Forelimb muscle (tissue), 1 donor: ENCODE data around the gene SPDYE5. TPM values are rescaled to one million over a fixed set of nuclear protein-coding genes. Genes with fewer than 3 reads are reported as not detected.
A peak's percentile ranks its signal among the peaks of the same experiment; 100 is the strongest.
"Not testable (repeated sequence)": the region's sequence is repeated elsewhere in the genome, so short reads cannot be mapped to it uniquely, and the experiment has no call there.

Experiments used
- DNase-seq: peaks from one replicate; pipeline ENCODE4 v3.0.0-alpha.2; 2013; ENCODE audit warnings: low read depth
- polyA plus RNA-seq: library from polyadenylated mRNA; unstranded; fragments of 120-200 nt; gene quantifications from one replicate; pipeline ENCODE4 v1.2.1, GENCODE V29; 2013; ENCODE audit not compliant: insufficient read length

Gene SPDYE5, protein sequence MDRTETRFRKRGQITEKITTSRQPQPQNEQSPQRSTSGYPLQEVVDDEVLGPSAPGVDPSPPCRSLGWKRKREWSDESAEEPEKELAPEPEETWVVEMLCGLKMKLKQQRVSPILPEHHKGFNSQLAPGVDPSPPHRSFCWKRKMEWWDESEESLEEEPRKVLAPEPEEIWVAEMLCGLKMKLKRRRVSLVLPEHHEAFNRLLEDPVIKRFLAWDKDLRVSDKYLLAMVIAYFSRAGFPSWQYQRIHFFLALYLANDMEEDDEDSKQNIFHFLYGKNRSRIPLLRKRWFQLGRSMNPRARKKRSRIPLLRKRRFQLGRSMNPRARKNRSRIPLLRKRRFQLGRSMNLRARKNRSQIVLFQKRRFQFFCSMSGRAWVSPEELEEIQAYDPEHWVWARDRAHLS
- polyA plus RNA-seq = 2.8 TPM

DNA sequence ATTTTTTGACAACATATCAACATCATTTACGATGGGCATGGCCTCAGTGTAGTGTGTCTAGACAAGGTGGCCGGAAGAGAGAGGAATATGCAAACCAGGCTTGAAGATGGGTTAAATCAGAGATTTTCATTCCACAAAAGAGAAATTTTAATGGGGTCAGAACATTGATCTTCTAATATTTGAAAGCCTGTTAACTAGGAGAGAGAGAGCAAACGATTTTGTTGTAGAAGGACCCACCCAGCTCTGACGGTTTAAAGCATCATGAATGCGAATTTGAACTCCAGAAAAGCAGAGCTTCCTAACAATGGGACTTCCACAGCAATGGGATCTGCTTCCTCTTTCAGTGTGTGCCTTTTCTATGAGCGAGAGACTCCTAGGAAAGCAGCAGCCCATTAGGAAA is at the start of gene SPDYE5:
Gene SPDYE5 (plus strand): TSS at position 301 of the 400 bp plus-strand sequence. CDS start 1,728 bp downstream, outside the sequence.
- not testable (repeated sequence) for DNase-seq

DNA sequence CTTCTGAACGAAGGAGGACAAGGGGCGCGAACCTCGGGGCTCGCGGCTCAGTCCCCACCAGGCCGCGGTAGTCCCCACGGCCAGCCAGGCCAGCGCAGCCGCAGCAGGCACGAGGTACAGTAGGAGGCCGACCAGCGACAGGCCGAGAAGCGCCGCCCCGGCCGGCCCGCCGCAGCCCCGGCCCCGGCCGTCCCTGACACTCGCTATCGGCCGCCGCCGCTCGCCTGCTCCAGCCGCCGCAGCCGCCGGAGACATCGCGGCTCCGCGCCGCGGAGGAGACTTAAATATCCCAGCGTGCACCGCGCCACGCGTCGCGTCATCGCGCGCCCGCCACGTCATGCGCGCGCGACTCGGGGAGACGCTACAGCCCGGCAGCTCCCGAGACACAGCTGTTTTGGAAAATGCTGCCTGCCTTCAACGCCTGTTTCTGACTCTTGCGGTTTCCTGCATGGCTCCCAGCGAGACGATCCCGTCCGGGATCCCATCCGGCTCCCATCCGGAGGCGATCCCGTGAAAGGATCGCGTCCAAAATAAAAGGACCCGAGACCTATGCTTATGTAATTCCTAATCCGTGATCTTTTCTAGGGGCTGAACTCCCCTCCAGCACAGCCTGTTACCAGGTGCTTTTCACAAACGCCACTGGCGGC is 49.5 kb upstream of the SPDYE5 start:
- DNase-seq = not testable (repeated sequence)

DNA sequence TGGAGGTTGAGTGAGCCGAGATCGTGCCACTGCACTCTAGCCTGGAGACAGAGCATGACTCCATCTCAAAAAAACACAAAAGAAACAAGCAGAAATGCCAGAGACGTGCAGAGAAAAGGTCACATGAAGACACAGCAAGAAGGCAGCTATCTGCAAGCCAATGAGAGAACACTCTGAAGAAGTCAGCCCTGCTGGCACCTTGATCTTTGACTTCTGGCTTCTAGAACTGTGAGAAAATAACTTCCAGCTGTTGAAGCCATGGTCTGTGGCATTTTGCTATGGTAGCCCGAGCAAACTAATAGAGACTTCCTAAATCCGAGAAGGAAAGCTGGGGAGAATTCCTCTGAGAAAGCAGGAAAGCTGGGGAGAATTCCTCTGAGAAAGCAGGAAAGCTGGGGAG is 42.2 kb upstream of the SPDYE5 start:
- not testable (repeated sequence) for DNase-seq

DNA sequence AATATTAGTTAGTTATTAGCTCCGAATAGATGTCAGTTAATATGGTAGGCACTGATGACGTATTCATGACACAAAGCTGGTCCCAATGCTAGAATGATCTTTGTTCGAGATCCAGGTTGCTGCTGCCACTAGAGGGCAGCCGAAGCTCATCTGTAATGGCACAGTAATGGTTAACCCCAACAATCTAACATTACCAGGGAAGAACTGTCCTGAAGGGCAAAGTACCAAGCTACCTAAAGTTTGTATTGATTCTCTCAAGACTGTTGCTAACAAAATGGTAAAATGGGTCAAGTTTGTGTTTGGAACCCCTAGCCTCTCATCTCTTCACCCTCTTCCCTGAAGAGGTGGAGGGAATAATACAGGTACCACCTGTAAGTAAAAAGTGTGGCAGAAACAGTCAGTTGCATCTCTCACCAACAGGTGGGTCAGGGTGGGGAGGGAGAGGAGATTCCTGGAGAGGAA is 39.6 kb upstream of the SPDYE5 start:
- not testable (repeated sequence) for DNase-seq

DNA sequence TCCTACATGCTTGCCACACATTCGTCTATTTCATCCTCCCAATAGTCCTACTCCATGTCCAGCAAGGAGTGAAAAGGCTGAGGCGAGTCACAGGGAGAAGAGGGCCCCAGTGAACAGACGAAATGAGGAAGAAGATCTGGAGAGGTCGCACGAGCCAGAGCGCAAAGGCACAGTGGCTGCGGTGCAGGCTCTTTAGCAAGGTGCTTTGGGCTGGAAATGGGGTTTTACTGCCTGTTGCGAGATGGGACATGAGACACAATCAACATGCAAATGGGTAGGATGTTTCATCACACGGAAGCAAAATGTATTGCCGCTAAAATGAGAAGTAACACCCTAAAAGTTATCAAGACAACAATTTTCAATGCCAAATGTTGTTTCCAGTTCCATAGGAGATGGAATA is 35.7 kb upstream of the SPDYE5 start:
- DNase-seq = not testable (repeated sequence)

DNA sequence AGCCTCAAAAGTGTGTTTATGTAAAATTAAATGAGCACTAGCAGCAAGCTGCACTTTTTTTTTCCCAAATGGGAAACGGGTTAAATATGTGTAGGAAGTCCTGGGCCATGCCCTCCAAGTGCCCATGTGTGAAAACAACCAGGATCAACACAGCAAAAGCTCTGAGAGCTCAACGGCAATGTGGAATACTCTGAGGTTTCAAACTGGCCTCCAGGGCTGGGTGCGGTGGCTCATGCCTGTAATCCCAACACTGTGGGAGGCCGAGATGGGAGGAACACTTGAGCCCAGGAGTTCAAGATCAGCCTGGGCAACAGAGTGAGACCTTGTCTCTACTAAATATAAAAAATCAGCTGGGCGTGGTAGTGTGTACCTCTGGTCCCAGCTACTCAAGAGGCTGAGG is 34.1 kb upstream of the SPDYE5 start:
- DNase-seq = not testable (repeated sequence)

DNA sequence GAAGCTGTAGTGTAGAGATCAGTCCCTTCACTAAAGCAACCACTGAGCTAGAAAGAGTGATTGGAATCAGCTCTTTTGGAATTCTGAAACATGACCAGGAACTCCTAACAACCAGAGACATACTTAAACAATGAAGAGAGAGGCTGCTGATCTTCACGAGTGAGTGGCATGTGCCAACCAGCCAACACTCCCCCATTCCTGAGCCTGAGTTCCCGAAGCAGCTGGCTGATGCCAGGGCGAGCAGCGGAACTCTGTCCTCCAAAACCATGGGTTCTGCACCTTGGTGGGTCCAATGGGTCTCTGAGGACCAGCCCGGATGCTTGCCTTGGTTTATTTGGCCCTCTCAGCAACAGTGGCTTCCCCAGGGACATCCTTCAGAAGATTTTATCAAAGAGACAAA is 31.6 kb upstream of the SPDYE5 start:
- not testable (repeated sequence) for DNase-seq

DNA sequence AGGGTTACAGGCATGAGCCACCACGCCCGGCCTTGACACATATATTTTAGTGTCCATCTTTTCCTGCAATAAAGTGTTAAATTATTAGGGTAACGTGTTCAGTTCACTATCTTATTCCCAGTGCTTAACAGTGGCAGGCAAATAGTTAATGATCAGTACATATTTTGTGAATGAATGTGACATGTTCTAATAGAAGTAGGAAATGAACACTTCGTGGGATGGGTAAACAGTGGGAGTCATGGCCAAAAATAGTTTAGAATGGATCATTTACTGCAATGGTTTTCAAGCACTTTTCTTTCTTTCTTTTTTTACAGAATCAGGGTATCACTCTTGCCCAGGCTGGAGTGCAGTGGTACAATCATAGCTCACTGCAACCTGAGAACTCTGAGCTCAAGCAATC is 22.0 kb upstream of the SPDYE5 start:
- not testable (repeated sequence) for DNase-seq

DNA sequence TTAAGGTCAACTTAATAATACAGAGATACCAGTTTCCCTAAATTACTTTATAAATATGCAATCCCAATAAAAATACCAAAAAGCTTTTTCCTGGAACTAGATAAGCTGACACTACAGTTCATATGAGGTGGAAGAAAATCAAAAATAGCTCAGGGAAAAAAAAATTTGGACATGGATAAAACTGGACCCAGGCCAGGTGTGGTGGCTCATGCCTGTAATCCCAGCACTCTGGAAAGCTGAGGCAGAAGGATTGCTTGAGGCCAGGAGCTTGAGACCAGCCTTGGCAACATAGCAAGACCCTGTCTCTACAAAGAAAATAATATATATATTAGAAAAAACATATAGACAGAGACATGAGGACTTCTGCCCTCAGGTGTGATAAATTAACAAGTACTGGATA is 14.7 kb upstream of the SPDYE5 start:
- not testable (repeated sequence) for DNase-seq

DNA sequence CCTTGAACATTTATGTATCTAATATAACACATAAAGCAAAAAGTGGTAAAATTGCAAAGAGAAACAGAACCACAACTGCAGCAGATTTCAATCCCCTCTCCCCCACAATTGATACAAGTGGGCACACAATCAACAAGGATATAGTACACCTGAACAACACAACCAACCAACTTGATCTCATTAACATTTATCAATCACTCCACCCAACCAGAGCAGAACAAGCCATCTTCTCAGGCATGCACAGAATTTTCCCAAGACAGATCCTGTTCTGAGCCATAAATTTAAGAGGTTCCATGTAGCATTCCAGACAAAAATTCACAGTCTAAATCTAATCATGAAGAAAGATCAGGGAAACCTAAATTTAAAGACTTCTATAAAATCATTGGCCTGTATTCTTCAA is 11.8 kb upstream of the SPDYE5 start:
- not testable (repeated sequence) for DNase-seq

DNA sequence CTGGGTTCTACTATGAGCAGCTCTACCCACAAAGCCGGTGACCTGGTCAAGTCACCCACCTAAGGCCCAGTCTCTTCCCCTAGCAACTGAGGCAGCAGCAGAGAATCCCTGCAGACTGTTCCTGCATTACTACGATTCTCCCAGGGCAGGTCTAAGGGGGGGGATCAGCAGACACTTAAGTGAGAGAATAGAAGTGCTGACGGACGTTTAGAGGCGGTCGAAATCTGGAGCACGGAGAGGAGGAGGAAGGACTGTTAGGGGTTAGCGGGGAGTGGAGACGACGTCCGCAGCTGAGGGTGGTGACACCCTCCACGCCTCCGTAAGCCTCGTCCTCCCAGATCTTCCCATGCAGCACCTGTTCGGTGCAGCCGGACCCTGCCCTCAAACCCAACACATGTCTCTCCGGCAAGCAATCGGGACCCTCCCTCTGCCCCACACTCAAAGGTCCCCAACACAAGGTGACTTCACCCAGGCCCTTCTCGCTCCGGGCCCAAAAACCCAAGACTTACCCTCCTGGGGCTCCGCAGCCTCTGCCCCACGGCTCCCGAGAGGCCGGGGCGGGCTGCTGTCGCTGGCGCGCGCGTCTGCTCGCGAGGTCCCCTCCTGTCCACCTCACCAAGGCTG is 6.7 kb upstream of the SPDYE5 start:
- DNase-seq = not testable (repeated sequence)

DNA sequence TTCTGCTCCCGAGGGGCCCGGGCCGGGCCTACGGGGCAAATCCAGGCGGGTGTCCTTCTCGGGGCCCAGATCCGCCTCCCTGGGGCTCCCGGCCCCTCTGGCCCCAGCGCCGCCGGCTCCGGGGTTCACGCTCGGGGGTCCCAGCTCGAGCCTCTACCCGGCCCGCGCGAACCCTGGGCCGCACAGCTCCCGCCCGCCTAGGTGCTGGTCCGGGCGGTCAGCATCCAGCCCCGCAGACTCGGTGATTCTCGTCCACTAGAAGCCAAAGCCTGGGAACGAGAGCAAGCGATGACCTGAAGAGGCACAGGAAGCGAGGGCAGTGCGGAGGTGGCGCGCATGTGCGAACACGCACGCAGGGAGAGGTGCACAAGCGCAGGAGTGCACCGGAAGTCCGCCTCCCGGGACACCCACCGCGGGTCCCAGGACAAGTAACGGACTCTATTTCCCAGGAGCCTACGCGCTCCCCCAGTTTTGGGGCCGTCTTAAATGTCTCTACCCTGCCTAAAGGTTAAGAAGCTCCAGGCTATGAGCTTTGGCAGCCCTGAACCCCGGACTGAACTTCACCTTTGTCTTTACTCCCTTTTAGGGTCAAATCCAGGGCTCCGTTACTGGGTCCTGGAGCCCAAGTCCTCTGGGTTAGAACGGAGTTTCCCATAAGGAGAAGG is 6.0 kb upstream of the SPDYE5 start, which contains the start of gene POM121C:
Gene POM121C (minus strand): TSS at position 321 of the 665 bp plus-strand sequence. CDS start 44,803 bp downstream, outside the sequence.
- peak; percentile 73 for DNase-seq

DNA sequence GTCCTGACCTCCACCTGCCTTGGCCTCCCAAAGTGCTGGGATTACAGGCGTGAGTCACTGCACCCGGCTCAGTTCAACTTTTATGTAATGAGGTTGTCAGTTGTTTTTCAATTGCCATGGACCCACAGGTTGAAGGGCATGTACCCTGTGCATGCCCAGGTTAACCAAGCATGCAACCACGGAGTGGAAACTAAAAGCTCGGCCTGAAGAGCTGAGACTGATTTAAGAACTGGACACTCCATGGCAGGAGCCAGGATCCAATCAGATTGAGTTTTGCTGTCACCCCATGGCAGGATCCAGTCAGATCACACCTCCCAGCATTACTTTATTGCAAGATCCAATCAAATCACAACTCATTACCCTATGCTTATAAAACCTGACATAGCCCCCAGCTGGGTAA is 16.9 kb downstream of the SPDYE5 start:
- not testable (repeated sequence) for DNase-seq

DNA sequence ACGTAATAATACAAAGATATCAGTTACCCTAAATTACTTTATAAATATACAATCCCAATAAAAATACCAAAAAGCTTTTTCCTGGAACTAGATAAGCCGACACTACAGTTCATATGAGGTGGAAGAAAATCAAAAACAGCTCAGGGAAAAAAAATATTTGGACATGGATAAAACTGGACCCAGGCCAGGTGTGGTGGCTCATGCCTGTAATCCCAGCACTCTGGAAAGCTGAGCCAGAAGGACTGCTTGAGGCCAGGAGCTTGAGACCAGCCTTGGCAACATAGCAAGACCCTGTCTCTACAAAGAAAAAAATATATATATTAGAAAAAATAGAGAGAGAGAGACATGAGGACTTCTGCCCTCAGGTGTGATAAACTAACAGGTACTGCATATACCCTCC is 26.7 kb downstream of the SPDYE5 start:
- not testable (repeated sequence) for DNase-seq

DNA sequence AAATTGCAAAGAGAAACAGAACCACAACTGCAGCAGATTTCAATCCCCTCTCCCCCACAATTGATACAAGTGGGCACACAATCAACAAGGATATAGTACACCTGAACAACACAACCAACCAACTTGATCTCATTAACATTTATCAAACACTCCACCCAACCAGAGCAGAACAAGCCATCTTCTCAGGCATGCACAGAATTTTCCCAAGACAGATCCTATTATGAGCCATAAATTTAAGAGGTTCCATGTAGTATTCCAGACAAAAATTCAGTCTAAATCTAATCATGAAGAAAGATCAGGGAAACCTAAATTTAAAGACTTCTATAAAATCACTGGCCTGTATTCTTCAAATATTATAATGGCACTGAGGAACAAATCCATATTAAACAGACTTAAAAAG is 29.6 kb downstream of the SPDYE5 start:
- not testable (repeated sequence) for DNase-seq

DNA sequence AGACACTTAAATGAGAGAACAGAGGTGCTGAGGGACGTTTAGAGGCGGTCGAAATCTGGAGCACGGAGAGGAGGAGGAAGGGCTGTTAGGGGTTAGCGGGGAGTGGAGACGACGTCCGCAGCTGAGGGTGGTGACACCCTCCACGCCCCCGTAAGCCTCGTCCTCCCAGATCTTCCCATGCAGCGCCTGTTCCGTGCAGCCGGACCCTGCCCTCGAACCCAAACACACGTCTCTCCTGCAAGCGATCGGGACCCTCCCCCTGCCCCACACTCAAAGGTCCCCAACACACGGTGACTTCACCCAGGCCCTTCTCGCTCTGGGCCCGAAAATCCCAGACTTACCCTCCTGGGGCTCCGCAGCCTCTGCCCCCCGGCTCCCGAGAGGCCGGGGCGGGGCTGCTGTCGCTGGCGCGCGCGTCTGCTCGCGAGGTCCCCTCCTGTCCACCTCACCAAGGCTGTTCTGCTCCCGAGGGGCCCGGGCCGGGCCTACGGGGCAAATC is 35.2 kb downstream of the SPDYE5 start:
- not testable (repeated sequence) for DNase-seq

DNA sequence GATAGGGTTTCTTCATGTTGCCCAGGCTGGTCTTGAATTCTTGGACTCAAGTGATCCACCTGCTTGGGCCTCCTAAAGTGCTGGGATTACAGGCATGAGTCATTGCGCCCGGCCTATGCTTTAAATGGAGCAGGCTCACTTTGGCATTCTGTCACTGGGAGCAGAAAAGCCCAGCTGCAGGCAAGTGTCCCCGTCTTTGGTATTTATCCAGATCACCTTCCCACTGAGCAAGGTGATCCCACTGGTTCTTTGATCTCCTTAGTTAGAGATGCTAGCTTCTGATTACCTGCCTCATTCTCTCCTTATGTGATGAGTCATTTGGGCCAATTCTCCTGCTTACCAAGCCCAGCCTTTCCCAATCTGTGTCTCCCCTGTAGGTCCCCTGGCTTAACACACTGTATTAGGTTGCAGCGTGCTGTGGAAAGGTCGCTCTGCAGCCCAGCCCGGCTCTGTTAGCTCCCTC is 39.3 kb downstream of the SPDYE5 start:
- no peak for DNase-seq

DNA sequence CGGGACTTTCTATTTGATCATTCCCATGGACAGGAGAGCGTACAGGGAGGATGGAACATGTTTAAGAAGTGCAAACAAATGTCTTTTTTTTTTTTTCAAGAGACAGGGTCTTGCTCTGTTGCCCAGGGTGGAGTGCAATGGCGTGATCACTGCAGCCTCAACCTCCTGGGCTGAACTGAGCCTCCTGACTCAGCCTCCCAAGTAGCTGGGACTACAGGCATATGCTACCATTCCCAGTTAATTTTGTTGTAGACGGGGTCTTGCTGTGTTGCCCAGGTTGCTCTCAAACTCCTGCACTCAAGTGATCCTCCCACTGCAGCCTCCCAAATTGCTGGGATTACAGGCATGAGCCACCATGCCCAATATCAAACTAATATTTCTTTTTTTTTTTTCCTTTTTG is 40.5 kb downstream of the SPDYE5 start:
- no peak for DNase-seq

DNA sequence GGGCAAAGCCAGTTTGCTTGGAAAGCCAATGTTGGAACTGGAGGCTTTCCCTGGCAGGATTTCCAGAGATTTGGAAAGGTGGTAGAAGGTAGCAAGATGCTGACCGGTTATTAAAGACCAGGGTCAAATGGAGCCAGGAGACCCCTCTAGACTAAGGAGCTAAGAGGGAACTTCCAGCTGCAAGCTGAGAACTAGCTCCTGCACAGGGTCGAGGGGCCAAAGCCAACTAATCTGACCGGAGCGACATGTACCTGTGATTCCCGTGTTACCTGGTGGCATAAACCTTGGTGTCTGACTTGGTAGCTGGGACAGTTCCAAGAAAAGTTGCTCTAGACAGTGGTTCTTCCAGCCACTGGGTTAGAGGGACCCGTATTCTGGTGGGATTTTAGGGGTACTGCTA is 41.8 kb downstream of the SPDYE5 start:
- DNase-seq = no peak

DNA sequence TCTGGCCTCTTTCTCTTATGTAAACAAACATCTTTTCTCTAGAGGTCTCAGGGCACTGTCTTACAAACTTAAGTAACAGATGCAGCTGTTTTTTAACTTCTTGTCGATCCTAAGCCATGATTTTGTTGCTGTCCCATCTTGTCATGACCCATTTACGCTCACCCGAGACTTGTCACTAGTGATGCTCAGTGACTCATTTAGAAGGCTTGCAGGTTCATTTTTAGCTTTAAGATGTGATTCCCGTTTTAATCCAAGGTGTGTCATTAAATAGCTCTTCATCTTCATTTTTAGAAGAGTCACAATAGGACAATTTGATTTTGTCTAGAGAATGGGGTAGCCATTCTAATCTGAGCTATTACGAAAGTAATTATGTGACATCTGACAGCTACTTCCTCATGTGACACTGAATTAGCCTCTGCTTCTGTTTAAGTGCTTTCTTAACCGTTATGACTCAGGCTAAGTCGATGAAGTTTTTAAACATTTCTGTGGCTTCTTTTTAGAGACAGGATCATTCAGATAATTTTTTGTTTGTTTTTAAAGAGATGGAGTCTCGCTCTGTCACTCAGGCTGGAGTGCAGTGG is 42.7 kb downstream of the SPDYE5 start:
- DNase-seq = no peak

DNA sequence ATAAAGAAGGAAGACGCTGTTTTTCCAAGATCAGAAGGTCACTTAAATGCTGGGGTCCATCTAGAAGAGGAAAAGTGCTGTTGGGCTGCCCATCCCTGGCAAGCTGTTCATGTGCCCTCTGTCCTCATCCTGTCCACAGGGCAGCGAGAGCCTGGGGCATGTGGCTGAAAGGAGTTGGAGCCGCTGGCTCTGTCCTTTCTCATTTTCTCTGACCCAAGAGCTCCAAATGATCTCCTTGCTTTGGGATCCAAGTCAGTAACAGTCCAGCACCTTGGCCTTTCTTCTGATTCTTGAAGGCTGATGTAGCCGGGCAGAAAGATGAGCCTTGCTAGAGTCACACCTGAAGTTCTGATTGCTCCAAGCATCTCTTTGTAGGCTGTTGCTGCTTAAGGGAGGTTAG is 44.4 kb downstream of the SPDYE5 start:
- no peak for DNase-seq
